Measurements from ENCODE around the gene MAP7D3.

DNA sequence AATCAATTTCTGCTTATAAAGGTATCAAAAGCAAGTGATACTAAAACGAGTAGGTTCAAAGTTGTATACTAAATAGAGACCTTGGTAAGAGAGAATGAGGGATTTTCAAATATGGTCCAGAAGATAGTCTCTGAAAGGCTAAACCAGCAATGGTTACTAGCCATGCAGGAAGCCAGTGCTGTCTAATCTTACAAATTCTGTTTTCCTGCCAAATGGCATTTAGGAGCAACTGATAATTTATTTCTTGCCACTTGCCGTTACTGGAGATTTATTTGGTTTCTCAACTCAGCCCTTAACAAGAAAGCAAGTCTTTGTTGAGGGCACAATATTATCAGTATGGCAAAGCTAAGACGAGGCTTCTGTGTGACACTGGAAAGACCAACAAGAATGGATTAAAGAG lies 47.2 kb downstream of the MAP7D3 start:
- no peak for TF ChIP-seq EZH2 (IDR thresholded peaks at IDR 0.05; ENCODE audit: low read depth)
- no peak for TF ChIP-seq CTCF (conservative IDR thresholded peaks at IDR 0.05)
